Activated CD8-positive, alpha-beta memory T cell treated with anti-CD3 and anti-CD28 coated beads, Interleukin-2, amount 50 U/mL, for 24 hours (primary cell): ENCODE results near the gene LARP1B.
"Not testable (repeated sequence)": the region's sequence is repeated elsewhere in the genome, so short reads cannot be mapped to it uniquely, and the experiment has no call there.

ENCODE experiments used
- DNase-seq: peaks from one replicate; pipeline ENCODE4 v3.0.0-alpha.2; 2020; ENCODE audit errors: extremely low read depth

Gene LARP1B

DNA sequence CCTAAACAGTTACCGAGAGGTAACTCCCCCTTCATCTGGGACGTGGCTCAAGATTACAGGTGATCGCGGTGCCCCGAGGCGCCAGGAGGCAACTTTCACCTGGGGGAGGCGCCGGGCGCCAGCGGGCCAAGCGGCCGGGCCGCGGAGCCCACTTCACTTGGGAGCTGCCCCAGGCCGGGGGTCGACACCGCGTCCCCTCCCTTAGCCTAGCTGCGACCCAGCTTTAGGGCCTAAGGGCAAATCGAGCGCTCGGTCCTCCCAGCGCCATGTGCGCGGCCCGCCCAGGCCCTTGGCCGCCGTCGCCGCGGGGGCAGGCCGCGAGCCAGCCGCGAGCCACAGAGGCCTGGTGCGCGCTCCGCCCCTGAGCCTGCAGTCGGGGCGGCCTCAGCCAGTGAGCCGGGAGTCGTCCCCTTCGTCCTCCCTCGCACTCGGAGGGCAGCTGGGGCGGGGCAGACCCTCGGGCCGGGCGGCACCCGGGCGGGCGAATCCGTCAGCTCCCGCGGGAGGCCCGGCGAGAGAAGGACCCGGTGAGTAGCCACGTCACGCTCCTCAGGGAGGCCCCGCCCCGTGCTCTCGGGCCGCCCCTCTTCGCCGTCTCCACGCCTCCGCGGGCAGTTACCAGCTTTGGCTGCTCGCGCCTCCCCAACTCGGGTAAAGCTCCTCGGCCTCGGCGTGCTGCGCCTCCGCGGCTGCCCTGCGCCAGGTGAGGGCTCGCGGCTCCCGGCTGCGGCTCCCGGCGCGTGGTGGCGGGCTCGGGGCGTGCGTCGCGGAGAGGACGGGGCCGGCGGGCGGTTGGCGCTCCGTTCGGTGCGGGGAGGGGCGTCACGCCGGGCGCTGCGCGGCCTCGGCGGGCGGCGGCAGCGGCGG, at the start of gene LARP1B:
Gene LARP1B, plus strand, starts transcription at position 614 of the 867 bp plus-strand sequence. CDS start 13,640 bp downstream, outside the sequence.
- peak; percentile 86 for DNase-seq

DNA sequence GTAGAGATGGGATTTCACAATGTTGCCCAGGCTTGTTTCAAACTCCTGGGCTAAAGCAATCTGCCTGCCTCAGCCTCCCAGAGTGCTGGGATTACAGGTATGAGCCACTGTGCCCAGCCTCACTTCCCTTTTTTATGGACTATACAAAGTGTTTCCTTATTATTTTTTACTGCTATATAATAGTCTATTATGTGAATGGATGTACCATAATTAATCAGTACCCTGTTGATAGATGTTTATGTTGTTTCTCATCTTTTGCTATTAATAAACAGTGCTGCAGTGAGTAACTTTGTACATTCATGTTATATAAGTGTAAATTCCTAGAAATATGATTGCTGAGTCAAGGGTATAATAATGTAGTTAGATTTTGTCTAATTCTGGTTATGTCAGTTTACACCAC, 35.8 kb upstream of the LARP1B start:
- no peak for DNase-seq

DNA sequence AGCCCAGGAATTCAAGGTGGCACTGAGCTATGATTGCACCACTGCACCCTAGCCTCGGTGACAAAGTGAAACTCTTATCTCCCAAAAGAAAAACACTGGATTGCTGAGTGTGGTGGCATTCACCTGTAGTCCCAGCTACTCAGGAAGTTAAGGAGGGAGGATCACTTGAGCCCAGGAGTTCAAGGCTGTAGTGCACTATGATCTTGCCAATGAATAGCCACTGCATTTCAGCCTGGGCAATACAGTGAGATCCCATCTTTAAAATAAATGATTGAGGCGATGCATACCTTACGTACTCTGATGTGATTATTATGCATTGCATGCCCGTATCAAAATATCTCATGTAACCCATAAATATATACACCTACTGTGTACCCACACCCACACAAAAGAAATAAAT, 31.2 kb upstream of the LARP1B start:
- DNase-seq = no peak

DNA sequence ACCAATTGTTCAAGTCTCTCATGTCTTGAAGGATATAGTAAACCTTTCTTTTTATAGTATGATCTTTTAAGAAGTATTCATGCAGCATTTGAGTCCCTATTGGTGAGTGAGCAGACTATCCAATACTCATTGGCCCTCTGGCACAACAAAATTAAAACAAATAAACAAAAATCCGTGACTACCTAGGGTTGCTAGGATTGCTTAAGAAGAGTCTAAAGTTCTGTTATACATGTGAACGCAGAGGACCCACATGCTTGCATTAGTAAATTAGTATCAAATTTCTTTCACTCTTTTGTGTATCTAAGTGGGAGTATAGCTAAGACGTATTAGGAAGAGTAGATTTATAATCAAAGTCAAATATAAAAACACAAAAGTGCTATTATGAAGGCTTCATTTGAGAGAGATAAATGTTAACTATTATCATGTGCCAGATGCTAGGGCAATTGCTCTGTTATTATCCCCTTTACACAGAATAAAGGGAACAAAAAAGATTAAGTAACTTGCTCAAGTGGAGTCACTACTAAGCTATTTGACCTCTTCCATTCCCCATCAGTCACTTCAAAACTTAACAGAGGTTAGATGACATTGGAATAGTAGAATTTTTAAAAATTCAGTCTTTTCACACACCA, 29.2 kb upstream of the LARP1B start:
- no peak for DNase-seq

DNA sequence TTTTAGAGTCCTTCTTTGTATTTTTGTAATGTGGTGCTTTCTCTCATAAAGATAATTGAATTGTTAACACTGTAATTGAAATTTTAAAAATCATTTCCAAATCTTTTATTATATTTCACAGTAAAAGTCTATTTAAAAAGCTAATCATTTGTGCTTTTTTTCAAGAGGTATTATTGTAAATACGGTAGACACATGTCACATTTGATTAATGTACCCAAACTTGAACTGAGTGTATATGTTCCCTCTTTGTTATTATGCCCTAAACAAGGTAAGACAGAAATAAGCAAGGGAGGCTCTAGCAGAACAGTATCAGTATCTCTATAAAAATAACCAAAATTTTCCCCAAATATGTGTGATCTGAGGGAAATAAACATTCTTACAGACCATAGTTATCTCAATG, 21.5 kb upstream of the LARP1B start:
- DNase-seq = no peak

DNA sequence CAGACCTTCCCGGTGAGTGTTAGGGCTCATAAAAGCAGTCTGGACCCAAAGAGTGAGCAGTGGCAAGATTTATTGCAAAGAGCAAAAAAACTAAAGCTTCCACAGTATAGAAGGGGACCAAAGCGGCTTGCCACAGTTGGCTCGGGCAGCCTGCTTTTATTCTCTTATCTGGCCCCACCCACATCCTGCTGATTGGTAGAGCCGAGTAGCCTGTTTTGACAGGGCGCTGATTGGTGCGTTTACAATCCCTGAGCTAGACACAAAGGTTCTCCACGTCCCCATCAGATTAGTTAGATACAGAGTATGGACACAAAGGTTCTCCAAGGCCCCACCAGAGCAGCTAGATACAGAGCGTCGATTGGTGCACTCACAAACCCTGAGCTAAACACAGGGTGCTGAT, 14.1 kb upstream of the LARP1B start:
- not testable (repeated sequence) for DNase-seq

DNA sequence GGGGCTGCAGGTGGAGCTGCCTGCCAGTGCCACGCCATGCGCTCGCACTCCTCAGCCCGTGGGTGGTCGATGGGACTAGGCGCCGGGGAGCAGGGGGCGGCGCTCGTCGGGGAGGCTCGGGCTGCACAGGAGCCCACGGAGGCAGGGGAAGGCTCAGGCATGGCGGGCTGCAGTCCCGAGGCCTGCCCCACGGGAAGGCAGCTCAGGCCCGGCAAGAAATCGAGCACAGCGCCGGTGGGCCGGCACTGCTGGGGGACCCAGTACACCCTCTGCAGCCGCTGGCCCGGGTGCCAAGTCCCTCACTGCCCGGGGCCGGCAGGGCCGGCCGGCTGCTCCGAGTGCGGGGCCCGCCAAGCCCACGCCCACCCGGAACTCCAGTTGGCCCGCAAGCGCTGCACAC, 13.6 kb upstream of the LARP1B start:
- DNase-seq = not testable (repeated sequence)

DNA sequence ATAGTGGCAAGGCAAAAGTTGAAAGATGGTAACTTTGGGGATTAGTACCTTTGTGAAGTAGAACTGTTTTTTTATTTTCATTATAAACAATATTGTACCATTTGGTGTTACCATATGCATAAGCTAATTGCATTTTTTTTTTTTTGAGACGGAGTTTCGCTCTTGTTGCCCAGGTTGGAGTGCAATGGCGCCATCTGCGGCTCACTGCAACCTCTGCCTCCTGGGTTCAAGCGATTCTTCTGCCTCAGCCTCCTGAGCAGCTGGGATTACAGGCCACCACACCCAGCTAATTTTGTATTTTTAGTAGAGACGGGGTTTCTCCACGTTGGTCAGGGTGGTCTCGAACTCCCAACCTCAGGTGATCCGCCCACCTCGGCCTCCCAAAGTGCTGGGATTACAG, 9.9 kb upstream of the LARP1B start:
- not testable (repeated sequence) for DNase-seq

DNA sequence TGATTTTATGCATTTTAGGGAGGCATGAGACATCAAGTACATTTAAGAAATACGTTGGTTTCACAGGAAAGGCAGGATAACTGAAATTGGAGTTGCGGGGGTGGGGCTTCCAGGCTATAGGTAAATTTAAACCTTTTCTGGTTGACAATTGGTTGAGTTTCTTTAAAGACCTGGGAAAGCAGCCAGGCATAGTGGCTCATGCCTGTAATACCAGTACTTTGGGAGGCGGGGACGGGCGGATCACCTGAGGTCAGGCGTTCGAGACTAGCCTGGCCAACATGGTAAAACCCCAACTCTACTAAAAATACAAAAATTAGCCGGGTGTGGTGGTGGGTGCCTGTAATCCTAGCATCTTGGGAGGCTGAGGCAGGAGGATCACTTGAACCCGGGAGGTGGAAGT, 6.2 kb upstream of the LARP1B start:
- not testable (repeated sequence) for DNase-seq

DNA sequence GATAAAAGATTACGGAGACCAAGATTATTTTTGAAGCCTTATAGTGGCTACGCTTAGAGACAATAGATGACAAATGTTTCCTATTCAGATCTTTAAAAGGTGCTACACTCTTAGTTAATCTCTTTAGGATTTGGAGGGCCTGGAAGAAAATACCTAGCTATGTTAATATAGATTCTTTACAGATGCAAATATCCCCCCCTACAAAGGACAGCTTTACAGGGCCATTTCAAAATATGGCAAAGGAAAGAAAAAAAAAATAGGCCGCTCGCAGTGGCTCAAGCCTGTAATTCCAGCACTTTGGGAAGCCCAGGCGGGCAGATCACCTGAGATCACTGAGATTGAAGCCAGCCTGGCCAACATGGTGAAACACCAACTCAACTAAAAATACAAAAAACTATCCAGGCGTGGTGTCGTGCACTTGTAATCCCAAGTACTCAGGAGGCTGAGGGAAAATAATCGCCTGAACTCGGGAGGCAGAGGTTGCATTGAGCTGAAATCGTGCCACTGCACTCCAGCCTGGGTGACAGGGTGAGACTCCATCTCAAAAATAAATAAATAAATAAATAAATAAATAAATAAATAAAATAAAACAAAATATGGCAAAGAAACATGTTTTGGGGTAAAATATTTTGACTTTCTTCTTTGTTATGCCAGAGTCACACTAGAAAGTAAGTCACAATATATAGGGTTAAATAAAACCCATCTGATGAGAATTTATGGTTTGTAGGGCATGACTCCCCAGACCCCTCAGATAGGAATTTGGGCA, 5.5 kb upstream of the LARP1B start:
- DNase-seq = not testable (repeated sequence)

DNA sequence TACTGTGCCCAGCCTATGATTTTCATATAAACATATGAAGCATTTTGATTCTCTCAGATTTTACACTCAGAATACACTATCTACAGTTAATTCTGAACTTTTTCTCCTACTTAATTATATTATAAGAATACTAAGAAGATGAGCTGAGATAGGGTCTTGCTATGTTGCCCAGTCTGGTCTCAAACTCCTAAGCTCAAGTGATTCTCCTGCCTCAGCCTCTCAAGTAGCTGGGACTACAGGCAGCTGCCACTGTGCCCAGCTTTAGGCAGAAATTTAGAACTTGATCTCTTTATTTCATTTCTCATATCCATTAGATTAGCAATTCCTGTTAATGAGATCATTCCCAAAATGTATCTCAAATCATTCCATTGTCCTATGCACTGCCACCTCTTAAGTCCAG, 4.7 kb upstream of the LARP1B start:
- no peak for DNase-seq

DNA sequence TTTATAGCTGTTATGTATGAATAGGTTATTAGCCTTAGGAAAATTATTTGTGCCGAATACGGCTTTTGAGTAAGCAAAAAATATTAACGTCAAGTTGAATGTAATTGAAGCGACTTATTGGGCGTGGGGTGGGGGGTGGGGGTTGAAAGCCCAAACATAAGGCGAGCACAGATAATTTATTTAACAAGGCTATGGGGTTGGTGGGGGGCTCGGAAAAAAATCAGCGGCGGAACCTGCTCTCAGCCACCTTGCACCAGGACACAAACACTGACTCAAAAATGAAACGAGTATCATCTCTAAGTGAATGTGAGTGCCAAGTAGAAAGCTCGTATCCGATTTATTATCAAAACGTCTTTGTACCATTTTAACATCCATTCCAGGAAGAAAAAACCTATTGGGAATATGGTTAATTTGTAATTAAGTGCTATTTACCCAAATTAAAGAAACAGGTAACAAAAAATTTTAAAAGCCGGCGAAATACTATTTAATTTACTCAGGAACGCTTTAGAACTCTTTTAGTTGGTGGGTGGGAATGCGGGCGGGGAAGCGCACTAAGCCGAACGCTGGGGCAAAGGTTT, 902 bp upstream of the LARP1B start:
- DNase-seq = no peak

DNA sequence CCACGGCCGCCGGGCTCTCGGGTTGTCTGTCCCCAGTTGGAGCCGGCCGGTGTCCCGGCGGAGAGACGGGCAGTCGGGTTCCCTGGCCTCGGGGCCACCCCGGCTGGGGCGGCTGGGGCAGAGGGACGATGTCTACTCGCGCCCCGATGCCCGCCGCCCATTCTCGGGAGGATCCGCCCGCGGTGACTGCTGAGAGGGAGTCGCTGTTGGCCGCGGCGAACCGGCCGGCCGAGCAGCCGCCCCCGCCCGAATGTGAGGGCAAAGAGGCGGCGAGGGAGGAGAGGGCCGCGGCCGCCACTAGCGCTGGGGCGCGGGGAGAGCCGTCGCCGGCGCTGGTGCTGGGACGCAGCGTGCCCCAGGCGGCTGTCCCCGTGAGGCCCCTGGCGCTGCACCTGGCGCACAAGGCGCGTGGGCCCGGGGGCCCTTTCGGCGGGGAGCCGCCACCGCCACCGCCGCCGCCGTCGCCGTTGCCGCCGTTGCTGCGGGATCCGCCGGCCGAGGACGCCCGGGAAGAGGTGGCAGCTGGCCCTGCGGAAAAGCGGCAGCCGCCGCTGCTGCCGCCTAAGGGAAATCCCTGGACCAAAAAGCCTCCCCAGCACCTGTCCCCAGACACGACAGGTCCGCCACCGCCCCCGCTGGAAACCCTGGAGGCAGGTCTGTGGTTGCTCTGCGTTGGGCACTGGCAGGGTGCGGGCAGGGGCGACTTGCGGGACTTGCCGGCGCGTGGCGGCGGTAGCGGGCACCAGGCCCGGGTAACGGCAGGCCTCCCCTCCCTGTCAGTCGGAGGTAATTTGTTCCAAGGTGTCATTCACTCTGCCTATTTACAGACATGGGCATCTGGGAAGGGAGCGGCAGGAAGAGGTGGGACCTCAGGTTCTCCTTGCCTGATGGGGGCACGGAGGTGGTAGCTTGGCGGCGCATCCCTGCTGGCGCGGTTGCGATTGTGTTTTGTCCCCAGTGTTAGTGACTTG, 739 bp downstream of the LARP1B start:
- peak; percentile 18 for DNase-seq

DNA sequence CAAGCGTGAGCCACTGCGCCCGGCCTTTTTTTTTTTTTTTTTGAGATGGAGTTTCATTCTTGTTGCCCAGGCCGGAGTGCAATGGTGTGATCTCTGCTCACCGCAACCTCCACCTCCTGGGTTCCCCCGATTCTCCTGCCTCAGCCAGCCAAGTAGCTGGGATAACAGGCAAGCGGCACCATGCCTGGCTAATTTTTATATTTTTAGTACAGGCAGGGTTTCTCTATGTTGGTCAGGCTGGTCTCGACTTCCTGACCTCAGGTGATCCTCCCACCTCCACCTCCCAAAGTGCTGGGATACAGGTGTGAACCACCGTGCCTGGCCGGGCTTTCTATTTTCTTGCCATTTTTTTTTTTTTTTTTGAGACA, 5.3 kb downstream of the LARP1B start:
- not testable (repeated sequence) for DNase-seq

DNA sequence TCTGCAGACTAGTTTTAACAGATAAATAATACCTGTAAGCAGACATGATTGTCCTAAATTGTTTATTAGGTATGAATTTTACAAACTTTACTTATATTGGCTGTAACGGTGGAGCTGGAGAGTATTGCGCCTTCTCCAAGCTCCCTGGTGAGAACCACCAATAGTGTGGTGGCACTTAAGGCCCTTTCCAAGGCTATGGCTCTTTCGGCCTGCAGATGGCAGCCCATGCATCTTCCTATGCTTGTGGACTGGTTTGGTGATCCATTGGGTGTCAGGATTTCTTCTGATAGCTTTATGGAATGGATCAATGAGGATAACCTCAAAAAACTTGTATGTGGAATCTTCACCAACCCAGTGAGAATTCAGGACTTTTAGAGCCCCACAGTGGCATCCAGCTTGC, 7.8 kb downstream of the LARP1B start:
- no peak for DNase-seq

DNA sequence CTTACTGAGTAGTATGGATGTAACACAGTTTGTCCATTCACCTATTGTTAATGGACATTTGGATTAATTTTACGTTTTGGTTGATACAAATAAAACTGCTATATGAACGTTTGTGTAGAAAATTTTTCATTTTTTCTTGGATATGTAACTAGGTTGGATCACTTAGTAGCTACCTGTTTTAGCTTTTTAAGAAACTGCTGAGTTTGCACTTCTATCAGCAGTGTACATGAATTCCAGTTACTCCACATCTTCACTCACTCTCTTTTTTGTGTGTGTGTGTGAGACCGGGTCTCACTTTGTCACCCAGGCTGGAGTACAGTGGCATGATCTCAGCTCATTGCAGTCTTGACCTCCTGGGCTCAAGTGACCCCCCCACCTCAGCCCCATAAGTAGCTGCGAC, 15.4 kb downstream of the LARP1B start:
- DNase-seq = no peak

DNA sequence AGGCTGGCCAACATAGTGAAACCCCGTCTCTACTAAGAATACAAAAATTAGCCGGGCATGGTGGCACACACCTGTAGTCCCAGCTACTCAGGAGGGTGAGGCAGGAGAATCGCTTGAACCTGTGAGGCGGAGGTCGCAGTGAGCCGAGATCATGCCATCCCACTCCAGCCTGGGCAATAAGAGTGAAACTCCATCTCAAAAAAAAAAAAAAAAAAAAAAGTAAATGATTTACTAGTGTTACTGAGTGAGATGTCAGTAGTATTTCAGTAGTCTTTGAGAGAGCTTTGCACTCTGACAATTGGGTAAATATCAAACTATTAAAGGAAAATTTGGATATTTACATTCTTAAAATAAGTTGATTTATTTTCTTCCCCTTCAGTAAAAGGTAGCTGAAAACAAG, 34.2 kb downstream of the LARP1B start:
- not testable (repeated sequence) for DNase-seq

DNA sequence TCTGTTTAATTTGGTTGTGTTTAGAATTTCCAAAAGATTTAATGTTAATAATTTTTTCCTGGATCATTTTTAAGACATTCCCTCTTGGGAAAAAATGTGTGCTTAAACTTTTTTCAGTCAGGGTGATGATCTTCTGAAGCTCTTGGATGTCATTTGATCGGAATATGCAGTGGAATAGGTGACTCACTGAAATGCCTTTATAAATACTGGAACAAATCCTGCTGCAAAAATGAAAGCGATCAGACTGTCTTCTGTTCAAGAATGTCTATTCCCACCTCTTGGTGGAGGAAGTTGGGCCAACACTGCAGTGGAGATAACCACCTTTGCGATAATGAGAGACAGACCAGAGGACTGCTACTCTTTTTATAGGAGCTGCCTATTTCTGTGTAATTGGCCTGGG, 46.7 kb downstream of the LARP1B start:
- DNase-seq = no peak

DNA sequence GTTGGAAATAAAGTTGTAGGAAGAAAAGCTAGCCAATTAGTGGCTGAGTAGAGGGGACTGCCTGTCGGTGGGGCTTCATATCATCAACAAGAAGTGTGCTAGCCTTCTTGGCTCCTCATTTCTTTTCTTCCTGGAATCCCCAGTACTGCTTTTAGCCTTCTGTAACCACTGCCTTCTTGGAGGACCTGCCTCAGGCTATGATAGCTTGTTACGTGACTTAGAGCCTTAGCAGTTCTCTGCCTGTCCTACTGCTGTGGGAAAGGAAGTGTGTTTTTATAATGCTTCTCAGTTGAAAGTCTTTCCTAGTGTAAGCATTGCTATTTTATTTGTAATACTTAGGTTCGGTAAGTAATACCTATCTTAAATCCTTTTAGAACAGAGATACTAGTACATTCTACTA, 61.9 kb downstream of the LARP1B start:
- no peak for DNase-seq

DNA sequence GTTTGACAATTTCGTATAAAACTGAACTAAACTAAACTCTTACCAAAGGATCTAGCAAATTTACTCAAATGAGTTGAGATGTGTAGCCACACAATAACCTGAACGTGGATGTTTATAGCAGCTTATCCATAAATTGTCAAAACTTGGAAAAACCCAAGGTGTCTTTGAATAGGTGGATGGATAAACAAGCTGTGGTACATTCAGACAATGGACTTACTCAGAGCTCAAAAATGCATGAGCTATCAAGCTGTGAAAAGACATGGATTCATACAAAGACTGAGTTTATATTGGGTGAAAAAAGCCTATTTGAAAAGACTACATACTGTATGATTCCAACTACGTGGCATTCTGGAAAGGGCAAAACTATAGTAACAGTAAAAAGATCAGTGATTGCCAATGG, 69.5 kb downstream of the LARP1B start:
- no peak for DNase-seq

DNA sequence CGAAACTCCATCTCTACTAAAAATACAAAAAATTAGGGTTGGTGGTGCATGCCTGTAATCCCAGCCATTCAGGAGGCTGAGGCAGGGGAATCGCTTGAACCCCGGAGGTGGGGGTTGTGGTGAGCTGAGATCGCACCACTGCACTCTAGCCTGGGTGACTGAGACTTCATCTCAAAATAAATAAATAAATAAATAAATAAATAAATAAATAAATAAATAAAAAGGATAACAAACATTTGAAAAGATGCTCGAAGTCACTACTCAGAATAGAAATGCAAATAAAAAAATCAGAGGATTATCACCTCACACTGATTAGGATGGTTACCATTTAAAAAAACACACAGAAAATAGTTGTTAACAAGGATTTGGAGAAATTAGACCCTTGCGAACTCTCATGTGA, 73.8 kb downstream of the LARP1B start:
- no peak for DNase-seq
